Activated naive CD8-positive, alpha-beta T cell treated with anti-CD3 and anti-CD28 coated beads, Interleukin-2, amount 50 U/mL, for 16 hours (primary cell): Measurements from ENCODE around the gene ANXA2.
"Not testable (repeated sequence)": the region's sequence is repeated elsewhere in the genome, so short reads cannot be mapped to it uniquely, and the experiment has no call there.

Experiments used
- DNase-seq: peaks from one replicate; pipeline ENCODE4 v3.0.0-alpha.2; 2020; ENCODE audit warnings: low read depth, low spot score

The ANXA2 gene

DNA sequence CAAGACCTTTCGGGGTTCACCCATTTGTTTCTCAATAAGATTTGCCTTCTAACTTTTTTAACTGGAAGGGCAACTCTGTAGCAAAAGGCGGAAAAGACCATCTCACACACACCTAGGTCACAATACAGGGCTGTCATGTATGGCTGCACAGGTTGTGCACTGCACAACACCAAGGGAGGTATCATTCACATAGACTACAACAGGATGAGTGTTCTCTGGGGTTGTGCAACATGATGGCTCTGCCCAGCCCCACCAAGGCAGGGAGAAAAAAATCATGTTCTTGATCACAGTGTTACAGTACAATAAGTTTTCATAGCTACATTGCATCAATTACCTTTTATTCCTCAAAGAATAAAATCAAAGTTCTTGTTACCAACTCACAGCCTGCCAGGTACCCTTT lies 52.8 kb downstream of the ANXA2 start:
- DNase-seq, result no peak

DNA sequence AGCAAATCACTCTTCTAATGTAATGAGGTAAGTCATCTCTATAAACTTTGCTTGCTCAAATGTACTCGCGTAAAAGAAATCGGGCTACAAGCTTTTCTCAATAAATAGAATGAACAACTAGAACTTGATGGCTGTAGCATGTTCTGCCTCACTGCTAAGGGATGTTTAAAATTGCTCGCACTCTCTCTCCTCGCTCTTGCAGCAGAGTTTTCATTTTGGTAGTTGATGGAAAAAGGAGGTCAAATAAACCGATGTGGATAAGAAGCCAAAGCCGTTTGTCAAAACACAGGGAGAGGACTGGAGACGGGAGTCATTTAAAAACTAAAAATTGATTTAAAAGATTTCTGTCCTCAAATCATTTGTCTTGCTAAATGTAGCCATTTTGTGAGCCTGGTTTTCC lies 53.3 kb downstream of the ANXA2 start:
- DNase-seq, result no peak

DNA sequence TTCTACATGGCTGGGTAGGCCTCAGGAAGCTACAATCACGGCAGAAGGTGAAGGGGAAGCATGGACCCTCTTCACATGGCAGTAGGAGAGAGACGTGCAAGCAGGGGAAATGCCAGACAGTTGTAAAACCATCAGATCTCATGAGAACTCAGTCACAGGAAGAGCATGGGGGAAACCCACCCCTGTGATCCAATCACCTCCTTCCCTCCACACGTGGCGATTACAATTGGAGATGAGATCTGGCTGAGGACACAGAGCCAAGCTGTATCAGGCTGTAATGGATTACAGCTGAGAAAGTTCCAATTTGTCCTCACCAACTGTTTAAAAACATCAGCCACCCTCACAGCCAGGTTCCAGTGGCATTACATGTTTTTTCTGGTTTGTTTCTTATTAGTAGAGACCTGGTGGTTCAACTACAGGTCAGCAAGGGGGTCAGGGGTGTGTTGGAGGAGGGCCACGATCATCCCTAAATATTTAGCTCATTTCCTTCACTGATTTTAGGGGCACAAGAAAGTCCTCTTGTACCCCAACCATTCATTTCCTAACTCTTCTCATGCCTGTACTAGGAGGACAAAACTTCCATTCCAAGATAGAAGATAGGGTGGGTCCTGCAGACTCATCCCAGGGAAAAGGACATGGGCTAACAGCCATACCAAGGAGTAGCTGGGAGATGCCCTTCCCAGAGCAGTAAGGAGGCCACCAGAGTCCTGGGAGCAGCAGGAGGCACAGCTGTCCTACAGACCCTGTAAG lies 54.4 kb downstream of the ANXA2 start:
- no peak for DNase-seq

DNA sequence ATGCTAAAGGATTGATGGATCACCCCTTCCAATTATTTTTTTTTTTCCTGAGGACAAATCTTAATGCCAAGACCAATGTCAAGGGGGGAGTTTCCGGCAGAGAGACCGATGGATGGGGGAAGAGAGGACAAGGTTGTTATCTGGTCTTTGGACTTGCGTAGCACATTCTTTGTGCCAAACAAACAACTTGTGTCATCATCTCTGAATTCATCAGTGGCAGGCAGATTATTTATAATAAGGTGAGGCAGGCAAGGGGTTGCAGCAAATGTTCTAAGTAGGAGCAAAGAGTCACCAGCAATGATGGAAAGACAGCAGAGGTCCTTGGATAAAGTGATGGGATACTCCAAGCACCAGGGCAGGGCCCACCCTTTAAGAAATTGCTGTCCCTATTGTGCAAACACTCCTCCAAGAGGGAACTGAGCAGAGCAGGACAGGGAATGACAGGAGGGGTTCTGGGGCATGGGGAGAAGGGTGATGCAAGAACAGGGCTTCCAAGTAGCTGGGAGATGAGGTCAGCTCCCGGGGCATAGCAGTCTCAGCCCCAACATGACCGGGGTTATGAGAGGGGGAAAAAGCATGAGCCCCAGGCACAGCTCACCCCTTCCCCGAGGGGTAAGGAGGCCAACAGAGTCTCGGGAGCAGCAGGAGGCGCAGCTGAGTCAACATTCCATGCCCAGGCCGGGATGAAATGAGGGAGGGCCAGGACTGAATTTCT lies 57.4 kb downstream of the ANXA2 start:
- DNase-seq, result no peak

DNA sequence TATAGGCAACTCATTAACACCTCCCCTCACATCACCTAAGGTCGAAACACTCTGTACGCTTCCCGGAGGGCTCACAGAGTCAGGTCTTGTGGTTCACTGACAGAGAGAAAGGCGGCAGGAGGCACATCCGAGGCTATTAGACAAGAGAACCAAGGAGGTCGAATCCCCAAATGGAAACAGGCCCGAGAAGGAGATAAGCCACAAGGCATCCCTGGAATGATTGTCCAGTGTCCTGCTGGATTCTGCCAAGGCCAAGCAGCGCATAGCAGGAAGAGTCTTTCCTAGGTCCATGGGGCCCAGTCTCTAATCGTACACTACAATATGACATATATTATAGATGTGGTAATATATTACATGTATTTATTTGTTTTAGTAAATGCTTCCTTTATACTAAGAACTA lies 58.5 kb downstream of the ANXA2 start:
- DNase-seq, result no peak

DNA sequence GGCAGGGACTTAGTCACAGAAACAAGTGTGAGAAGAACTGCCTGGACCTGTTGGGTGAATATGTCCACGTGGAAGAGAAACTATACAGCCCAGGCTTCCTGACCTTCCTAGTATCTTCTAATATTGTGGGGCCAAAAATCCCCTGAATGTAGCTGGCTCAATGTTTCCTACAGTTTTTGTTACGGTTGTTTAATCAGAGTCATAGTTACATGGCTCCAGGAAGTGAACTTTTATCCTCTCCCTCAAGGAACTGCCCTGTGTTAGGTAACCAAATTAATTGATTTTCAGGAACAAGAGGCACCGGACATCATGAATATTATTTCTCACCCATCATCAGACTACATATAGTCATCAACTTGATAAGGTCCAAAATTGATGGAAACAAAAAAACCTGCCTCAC lies 59.0 kb downstream of the ANXA2 start:
- no peak for DNase-seq

DNA sequence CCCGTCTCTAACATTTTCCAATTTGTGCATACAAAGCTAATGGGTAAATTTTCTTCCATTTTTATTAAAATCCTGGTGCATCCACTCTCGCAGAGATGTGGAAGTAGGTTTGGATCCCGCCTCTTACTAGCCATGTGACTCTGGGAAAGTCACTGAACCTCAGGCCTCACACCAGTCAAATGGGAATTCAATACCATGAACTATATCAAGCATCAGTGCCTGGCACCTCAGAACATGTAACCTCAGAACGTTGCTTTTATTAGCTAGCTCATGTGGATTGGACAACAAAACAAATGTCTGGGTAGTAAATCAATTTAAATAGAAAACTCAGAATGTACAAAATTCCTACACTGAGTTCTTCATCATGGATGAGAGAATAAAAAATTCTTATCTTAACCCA lies 60.7 kb downstream of the ANXA2 start:
- DNase-seq, result no peak

DNA sequence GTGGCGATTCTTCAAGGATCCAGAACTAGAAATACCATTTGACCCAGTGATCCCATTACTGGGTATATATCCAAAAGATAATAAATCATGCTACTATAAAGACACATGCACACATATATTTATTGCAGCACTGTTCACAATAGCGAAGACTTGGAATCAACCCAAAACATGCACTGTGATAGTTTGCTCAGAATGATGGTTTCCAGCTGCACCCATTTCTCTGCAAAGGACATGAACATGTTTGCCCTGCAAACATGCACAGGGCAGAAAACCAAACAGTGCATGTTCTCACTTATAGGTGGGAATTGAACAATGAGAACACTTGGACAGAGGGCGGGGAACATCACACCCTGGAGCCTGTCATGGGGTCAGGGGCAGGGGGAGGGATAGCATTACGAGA lies 62.5 kb downstream of the ANXA2 start:
- not testable (repeated sequence) for DNase-seq

DNA sequence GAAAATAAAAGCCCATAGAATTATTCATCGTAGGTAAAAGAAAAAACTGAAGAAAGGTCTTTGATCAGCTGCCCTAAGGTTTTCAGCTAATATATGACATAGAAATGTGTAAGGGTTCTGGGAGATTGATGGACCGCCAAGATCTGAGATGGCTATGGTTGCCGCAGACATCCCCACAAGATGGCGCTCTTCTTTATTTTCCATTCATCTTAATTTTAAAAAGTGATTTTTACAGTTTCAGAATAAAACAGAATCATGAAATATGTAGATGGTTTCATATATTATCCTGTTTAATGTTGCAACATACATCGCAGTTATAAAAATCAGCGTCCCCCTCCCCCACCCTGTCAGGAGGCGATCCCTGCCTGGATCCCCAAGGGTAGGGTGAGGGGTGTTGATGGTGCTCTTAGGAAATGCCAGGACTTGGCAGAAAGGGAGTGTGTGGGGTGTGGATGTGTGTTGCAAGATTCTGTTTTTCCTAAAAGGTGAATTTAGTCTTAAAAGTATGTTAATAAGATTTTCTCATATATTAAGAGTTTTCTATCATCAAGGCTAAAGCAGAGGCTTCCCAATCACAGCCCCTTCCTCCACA lies 68.8 kb downstream of the ANXA2 start:
- DNase-seq, result no peak

DNA sequence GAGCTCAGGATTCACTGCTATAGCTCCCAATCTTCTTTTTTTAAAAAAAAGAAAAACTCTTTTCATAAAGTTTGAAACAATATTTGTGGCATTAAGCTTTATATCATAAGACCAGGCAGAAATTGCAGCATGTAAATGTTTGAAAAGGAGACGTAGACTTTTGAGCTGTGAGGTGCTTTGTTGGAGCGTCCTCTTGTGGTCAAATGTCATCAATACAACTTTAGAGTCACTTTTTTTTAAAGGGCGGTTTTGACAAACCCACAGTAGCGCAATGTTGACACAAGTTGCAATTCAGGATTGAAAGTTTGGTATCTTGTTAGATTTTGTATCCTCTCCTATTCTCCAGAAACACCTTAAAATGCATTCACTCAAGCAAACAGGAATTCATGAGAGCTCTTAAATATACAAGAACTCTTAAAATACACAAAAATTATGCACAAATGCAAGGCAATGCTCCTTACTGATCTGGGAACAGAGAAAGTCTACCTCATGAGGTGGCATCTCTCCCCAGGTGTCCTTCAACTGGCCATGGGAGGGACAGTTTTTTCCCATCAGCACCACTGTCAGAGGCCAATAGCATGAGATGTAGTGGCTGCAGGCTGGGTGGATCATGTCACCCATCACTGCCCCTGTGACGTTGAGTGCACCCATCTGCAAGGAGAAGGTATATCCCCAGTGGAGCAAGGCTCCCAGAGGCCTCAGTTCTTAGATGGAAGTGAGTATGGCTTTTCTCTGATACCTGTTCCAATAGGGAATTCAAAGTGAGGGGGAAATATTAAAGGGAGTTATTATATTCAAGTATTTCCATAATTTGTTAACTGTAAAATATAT lies 70.7 kb downstream of the ANXA2 start:
- no peak for DNase-seq

DNA sequence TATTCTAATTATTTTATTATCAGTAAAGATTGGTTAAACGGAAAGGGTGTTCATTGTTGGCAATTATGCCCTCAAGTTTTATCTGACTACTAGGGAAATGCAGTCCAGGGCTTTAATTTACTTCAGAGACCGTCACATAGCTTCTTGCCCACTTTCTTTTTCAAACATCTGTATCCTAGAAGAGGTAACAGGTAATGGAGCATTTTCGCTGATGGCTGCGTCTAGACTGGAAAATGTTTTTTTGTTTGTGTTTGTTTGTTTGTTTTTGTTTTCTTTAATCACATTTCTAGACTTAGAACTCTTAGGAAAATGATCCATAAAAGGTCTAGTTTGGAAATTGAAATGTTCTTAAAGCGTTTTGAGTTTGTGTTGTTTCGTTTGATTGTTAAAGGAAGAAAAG lies 71.4 kb downstream of the ANXA2 start:
- DNase-seq, result no peak

DNA sequence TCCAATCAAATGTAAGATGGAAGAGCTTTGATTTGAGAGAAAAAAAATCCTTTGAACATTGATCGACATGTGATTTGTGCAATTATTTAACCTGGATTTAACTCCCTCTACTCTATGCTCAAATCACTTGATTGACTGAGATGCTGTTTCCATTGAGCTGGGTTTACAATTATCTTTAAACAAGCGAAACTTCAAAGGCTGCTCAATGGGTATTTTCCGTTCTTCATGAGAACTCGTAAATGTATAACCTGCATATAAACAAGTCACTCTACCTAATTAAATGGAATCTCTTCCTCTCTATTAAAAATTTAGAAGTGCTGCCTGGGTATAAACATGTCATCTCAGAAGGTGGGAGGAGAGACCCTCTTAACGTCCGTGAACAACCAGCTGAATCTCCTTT lies 71.9 kb downstream of the ANXA2 start:
- no peak for DNase-seq

DNA sequence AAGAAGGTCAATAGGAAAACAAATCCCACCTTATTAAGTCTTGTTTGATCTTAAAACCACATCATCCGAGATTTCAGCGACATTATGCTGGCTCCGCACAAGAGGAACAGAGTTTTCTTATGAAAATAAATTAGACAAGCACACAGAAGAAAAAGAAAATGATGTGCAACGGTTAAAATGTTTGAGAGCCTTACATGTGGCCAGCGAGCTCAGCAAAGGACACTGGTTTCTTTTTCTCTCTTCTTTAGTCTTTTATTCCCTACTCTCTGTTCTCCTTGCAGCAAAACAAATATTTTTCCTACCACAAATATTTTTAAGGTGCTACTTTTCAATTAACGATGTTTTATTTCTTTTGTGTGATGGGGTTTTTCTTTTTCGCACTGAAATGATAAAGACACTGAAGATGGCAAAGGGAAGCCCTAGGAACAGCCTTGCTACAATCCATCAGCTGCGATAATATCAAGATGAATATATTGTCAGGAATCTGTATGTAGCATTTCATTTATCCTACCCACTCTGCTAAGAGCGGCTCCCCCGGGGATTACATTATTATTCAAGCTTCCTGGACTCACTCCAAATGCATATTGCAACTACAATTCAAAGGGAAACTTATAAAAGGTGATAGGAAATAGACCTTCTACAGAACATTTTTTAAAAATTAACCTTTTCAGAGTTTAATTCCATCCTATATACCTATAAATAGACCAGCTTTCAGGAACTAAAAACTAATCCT lies 72.9 kb downstream of the ANXA2 start:
- no peak for DNase-seq

DNA sequence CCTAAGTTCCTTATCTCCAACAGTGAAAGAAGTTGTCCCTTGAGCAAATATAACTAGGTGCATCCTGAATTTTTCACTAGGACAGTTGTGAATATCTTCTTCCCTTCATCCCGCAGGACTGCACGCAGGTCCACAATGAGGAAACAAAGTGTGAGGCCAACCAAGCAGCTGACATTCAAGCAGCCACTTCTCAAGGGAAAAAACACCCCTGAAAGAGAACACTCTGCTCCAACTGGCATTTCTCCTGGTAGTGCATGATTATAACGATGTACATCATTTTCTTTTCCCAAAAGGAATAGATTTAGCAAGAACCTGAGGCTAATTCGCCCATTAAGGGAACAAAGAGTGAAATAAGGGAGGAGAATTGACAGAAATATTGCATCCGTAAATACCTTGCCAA lies 74.5 kb downstream of the ANXA2 start:
- no peak for DNase-seq

DNA sequence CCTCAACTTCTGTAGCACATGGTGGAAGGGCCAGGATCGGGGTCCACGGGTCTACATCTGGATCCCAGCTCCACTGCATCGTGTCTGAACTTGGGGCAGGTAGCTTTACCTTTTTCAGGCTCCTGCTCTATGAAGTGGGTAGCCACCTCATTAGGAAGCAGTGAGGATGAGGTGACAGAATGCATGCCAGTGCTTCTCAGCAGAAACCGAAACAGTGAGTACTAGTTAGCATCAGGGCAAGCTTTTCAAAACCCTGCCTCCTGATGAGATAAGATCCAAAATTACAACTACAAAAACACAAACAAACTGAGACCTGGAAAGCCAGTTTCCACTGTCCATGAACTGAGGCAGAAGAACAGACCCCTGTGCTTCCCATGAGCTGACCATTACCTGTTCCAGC lies 77.4 kb downstream of the ANXA2 start:
- no peak for DNase-seq

DNA sequence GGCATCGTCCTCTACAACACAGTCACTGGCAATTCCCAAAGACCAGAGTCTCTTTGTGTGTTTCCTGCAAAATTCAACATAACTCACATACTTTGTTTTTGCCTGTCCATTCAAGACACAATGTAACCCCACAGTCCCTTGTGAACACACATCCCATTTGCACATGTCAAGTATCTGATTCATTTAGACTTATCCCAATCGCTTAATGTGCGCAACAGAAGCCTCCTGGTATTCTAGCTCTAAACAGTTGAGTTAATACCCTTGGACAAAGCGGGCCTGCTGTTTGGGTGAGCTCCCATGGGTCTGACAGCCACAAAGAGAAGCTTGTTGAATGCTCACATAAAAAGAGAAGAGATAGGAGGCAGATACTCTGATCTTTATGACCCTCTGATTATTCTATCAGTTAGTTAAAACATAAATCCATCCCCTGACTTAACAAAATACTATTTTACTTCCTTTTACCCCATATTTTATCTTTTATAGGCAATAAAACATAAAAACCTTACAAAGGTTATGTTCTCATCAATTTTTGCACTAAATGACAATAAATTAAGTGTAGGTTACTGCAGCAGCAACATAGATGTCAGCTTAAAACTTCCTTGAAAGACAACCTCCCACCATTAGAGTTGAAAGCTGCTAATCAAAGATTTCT lies 79.4 kb downstream of the ANXA2 start:
- no peak for DNase-seq

DNA sequence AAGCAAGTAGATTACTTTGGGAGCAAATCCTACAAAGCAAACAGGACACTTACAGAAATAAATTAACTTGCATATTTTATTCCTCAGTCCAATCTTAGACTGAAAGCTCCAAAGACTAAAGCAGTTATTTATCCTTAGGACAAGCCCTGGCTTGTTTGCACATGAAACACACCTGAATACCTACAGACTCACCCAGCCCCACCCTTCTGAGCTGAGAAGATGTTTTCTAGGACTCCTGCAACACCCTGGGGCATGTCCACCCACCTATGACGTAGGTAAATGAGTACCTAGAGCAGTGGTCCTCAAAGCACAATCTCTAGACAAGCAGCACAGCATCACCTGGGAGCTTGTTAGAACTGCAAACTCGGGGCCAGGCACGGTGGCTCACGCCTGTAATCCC lies 80.8 kb downstream of the ANXA2 start:
- DNase-seq, result no peak

DNA sequence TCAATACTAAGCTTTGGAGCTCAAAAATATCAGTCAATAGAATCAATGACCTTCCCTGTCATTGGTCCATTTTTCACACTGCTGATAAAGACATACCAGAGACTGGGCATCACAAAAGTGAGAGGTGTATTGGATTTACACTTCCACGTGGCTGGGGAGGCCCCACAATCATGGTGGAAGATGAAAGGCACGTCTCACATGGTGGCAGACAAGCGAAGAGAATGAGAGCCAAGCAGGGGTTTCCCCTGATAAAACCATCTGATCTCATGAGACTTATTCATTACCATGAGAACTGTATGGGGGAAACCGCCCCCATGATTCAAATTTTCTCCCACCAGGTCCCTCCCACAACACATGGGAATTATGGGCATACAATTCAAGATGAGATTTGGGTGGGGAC lies 81.9 kb downstream of the ANXA2 start:
- DNase-seq, result no peak

DNA sequence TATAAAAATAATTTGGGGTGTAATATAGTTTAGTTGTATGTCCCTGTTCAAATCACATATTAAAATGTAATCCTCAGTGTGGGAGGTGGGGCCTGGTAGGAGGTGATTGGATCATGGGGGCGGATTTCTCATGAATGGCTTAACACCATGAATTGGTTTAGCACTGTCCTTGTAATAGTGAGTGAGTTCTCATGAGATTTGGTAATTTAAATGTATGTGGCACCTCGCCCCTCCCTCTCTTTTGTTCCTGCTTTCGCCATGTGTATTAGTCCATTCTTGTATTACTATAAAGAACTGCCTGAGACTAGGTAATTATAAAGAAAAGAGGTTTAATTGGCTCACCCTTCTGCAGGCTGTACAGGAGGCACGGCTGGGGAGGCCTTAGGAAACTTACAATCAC lies 83.9 kb downstream of the ANXA2 start:
- no peak for DNase-seq

DNA sequence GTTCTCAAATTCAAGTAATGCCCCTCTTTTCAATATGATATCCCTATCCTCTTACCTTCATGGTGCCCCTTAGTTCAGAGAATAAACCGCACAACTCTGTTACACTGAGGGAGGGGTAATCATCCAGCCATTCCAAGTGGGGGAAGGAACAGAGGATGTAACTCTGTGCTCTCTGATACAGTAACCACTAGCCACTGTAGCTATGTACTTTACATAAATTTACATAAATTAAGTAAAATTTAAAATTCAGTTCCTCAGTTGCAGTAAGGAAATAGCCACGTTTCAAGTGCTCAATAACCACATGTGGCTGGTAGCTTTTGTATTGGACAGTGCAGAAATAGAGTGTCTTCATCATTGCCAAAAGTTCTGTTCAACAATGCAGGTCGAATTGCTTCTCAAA lies 90.8 kb downstream of the ANXA2 start:
- DNase-seq, result no peak

DNA sequence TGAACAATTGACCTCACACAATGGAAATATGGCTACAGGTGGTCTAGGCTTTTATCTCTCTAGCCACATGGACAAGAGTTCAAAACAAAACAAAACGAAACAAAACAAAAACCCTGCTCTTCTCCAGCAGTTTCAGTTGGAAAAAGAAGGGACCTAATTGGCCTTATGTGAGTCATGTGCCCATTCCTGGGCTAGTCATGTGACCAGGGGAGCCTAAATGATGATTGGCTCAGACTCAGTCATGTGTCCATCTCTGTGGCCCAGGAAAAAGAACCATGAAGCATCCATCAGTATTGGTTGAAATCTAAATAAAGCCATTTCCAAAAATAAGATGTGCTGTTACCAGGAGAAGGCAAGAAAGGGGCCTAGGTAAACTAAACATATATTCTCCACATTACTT lies 96.8 kb downstream of the ANXA2 start:
- DNase-seq, result no peak
